Naive thymus-derived CD4-positive, alpha-beta T cell (primary cell): Measurements from ENCODE around the gene PIGN. TPM values are rescaled to one million over a fixed set of nuclear protein-coding genes. Genes with fewer than 3 reads are reported as not detected.

Source experiments
- ATAC-seq: fragments of 150-1000 bp; cut with Tn5 transposase; 2 replicates; pipeline ENCODE4 v1.10.0; 2021; ENCODE audit warnings: mild to moderate bottlenecking, moderate library complexity
- CTCF ChIA-PET: fragments of 350-600 bp; sonication (Branson Sonifier 250); formaldehyde crosslinking; loops from one replicate; lab custom pipeline; 2021; ENCODE audit warnings: antibody characterized with exemption; lab: Charles Lee
- POLR2A ChIA-PET: fragments of 350-600 bp; sonication (Branson Sonifier 250); formaldehyde crosslinking; loops from one replicate; lab custom pipeline; 2021; ENCODE audit warnings: antibody characterized with exemption, inconsistent platforms; lab: Charles Lee
- DNase-seq, 9 donors: peaks; one replicate each; pipeline versions ENCODE4 v3.0.0 to v3.0.0-alpha.2; 2020 to 2022; ENCODE audit warnings: mixed read lengths in 1 of 9
- H3K27ac ChIP-seq: one replicate; pipeline ENCODE4 v1.7.0; 2013; ENCODE audit warnings: mild to moderate bottlenecking, low read depth, low read length, moderate library complexity
- H3K27me3 ChIP-seq, 2 donors: one replicate each; pipeline ENCODE4 v1.7.0; 2013; ENCODE audit warnings: low read length in 2 of 2, mild to moderate bottlenecking in 2 of 2, moderate library complexity in 2 of 2; ENCODE audit not compliant: control insufficient read depth in 2 of 2, insufficient read depth in 2 of 2
- H3K36me3 ChIP-seq, 3 experiments: 1 replicate in 2 of 3; 2 replicates in 1 of 3; pipeline ENCODE4 v1.7.0; 2013; ENCODE audit warnings: low read length in 3 of 3, mild to moderate bottlenecking in 3 of 3, moderate library complexity in 1 of 3; ENCODE audit not compliant: insufficient read depth in 3 of 3, control insufficient read depth in 2 of 3
- H3K4me1 ChIP-seq, 2 donors: one replicate each; pipeline ENCODE4 v1.7.0; 2013; ENCODE audit warnings: low read length in 2 of 2, mild to moderate bottlenecking in 2 of 2, moderate library complexity in 1 of 2; ENCODE audit not compliant: control insufficient read depth in 2 of 2, insufficient read depth in 2 of 2
- H3K4me3 ChIP-seq: 2 replicates; pipeline ENCODE4 v1.7.0; 2013; ENCODE audit warnings: mild to moderate bottlenecking, low read length
- H3K9me3 ChIP-seq, 3 experiments: 1 replicate in 2 of 3; 2 replicates in 1 of 3; pipeline ENCODE4 v1.7.0; 2013; ENCODE audit warnings: low read length in 3 of 3; ENCODE audit not compliant: control insufficient read depth in 2 of 3
- H3K27ac Mint-ChIP-seq, 9 donors: one replicate each; pipeline ENCODE4 v1.8.0; 2020 to 2022; ENCODE audit warnings: mixed read lengths in 9 of 9, mild to moderate bottlenecking in 8 of 9, moderate library complexity in 5 of 9, inconsistent platforms in 2 of 9
- H3K27me3 Mint-ChIP-seq, 5 donors: one replicate each; pipeline ENCODE4 v1.8.0; 2021 to 2022; ENCODE audit warnings: mixed read lengths in 5 of 5, mild to moderate bottlenecking in 1 of 5
- H3K36me3 Mint-ChIP-seq, 5 donors: one replicate each; pipeline ENCODE4 v1.8.0; 2020 to 2022; ENCODE audit warnings: mixed read lengths in 5 of 5, mild to moderate bottlenecking in 3 of 5, inconsistent platforms in 1 of 5
- H3K4me1 Mint-ChIP-seq, 7 donors: one replicate each; pipeline ENCODE4 v1.8.0; 2020 to 2022; ENCODE audit warnings: mixed read lengths in 7 of 7, mild to moderate bottlenecking in 3 of 7, inconsistent platforms in 1 of 7
- H3K4me3 Mint-ChIP-seq, 10 donors: one replicate each; pipeline ENCODE4 v1.8.0; 2020 to 2022; ENCODE audit warnings: mild to moderate bottlenecking in 10 of 10, mixed read lengths in 10 of 10, moderate library complexity in 6 of 10, inconsistent platforms in 2 of 10
- H3K9me3 Mint-ChIP-seq, 11 donors: one replicate each; pipeline ENCODE4 v1.8.0; 2020 to 2022; ENCODE audit warnings: mixed read lengths in 11 of 11, mild to moderate bottlenecking in 4 of 11, inconsistent platforms in 1 of 11, moderate library complexity in 1 of 11
- intact Hi-C, 2 donors: fragments of 100-400 bp; cut with micrococcal nuclease; formaldehyde crosslinking; loops; one replicate each; pipeline ENCODE4 v1.15.1; 2023
- polyA plus RNA-seq, 2 donors: library from polyadenylated mRNA; unstranded; fragments of 300-500 nt; fragmentation: Illumina TruSeq; gene quantifications; one replicate each; pipeline ENCODE4 v1.2.3, GENCODE V29; 2021
- total RNA-seq, 6 experiments: library from RNA in 5 of 6; stranded (reverse) in 5 of 6; gene quantifications; 1 replicate in 5 of 6; 2 replicates in 1 of 6; pipeline ENCODE4 v1.2.3 and lab custom pipeline; 2021 to 2026

The PIGN gene
- total and polyA plus RNA-seq, 7 experiments from 2014 or later, result 15.5 to 29.8 (median 21.4) TPM

DNA sequence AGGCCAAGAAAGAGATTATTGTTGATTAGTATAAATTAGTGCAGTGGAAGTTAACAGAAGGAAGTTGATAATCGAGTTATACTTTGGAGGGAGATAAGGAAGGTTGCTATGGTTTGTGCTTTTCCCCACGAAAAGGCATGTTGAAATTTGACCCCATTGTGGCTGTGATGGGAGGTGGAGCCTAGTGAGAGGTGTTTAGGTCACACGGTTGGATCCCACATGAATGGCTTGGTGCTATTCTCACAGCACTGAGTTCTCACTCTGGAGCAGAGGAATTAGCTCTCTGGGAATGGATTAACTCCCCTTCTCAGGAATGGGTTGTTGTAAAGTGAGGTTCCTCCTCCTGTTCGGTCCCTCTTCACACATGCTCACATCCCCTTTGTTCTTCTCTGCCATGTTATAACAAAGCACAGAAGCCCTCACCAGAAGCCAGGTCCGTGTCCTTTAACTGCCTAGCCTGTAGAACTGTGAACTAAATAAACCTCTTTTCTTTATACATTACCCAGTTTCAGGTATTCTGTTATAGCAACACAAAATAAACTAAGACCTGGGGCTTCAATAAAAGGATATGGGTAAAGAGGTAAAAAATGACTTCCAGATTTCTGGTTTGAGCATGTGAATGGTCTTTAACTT lies 21.9 kb downstream of the PIGN start:
- no peak for DNase-seq
- no peak for ATAC-seq
- H3K36me3 ChIP-seq, result no peaks in the 10 kb centered on the region
- ChIA-PET CTCF (no interaction called here), POLR2A (no interaction called here)
- peaks cover 11 to 43% (median 35%) of the 10 kb centered on the region in 5 donors for H3K36me3 Mint-ChIP-seq
- H3K4me3 Mint-ChIP-seq, result no peak overlapping the region
- intact Hi-C loops, result no loop called here
- H3K27me3 ChIP-seq, result no peaks in the 10 kb centered on the region
- no peaks in the 10 kb centered on the region for H3K4me1 ChIP-seq
- no peak overlapping the region for H3K27ac Mint-ChIP-seq
- H3K4me3 ChIP-seq, result no peak overlapping the region
- peaks cover 0 to 16% (median 2%) of the 10 kb centered on the region in 11 donors for H3K9me3 Mint-ChIP-seq
- H3K27me3 Mint-ChIP-seq, result no peaks in the 10 kb centered on the region
- no peak overlapping the region for H3K27ac ChIP-seq
- peaks cover 0 to 15% (median 8%) of the 10 kb centered on the region in 7 donors for H3K4me1 Mint-ChIP-seq
- H3K9me3 ChIP-seq, result no peaks in the 10 kb centered on the region

DNA sequence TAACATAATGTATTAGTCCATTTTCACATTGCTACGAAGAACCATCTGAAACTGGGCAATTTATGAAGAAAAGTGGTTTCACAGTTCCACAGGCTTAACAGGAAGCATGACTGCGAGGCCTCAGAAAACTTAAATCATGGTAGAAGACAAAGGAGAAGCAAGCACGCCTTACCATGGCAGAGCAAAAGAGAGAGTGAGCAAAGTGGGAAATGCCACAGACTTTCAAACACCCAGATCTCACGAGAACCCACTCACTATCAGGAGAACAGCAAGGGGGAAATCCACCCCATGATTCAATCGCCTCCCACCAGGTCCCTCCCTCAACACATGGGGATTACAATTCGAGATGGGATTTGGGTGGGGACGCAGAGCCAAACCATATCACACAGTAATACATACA lies 22.5 kb downstream of the PIGN start:
- no peak for ATAC-seq
- Histone ChIP-seq H3K36me3 (peaks cover 0 to 4% (median 0%) of the 10 kb centered on the region in 3 experiments), H3K27ac (no peak overlapping the region), H3K4me3 (no peak overlapping the region), H3K9me3 (no peaks in the 10 kb centered on the region), H3K4me1 (no peaks in the 10 kb centered on the region), H3K27me3 (no peaks in the 10 kb centered on the region)
- Mint-ChIP-seq H3K9me3 (peaks cover 0 to 16% (median 2%) of the 10 kb centered on the region in 11 donors), H3K4me1 (peaks cover 0 to 15% (median 8%) of the 10 kb centered on the region in 7 donors), H3K27ac (no peak overlapping the region), H3K4me3 (no peak overlapping the region), H3K27me3 (no peaks in the 10 kb centered on the region), H3K36me3 (peaks cover 11 to 50% (median 37%) of the 10 kb centered on the region in 5 donors)
- intact Hi-C loops, result no loop called here
- ChIA-PET POLR2A (no interaction called here), CTCF (no interaction called here)
- DNase-seq, result no peak

DNA sequence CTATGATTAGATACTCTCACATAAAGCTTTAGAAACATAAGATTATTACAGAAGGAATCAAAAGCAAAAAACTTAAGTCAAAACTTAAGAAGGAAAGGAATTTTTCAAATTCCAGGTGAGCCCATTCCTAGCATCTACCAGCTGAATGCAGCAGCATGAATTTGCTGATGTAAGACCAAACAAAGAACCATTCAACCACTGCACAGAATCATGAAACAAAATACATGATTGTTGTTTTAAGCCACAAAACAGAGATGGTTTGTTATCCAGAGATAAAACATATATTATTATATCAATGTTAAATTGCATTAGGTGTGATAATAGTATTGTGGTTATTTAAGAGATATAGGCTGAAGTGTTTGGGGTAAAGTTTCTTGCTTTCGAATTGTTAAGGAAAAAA lies 29.0 kb downstream of the PIGN start:
- peaks cover 3 to 43% (median 22%) of the 10 kb centered on the region in 5 donors for H3K36me3 Mint-ChIP-seq
- H3K9me3 Mint-ChIP-seq, result peaks cover 0 to 3% (median 0%) of the 10 kb centered on the region in 11 donors
- no peaks in the 10 kb centered on the region for H3K27me3 Mint-ChIP-seq
- H3K4me3 Mint-ChIP-seq, result no peak overlapping the region
- DNase-seq, result no peak
- no peaks in the 10 kb centered on the region for H3K27me3 ChIP-seq
- H3K4me1 Mint-ChIP-seq, result peaks cover 0 to 2% (median 0%) of the 10 kb centered on the region in 7 donors
- intact Hi-C loops, result no loop called here
- no peak overlapping the region for H3K27ac Mint-ChIP-seq
- no peaks in the 10 kb centered on the region for H3K4me1 ChIP-seq
- no peak for ATAC-seq
- H3K36me3 ChIP-seq, result peaks cover 0 to 5% (median 0%) of the 10 kb centered on the region in 3 experiments
- H3K27ac ChIP-seq, result no peak overlapping the region
- H3K4me3 ChIP-seq, result no peak overlapping the region
- H3K9me3 ChIP-seq, result no peaks in the 10 kb centered on the region
- CTCF ChIA-PET, result no interaction called here
- POLR2A ChIA-PET, result no interaction called here

DNA sequence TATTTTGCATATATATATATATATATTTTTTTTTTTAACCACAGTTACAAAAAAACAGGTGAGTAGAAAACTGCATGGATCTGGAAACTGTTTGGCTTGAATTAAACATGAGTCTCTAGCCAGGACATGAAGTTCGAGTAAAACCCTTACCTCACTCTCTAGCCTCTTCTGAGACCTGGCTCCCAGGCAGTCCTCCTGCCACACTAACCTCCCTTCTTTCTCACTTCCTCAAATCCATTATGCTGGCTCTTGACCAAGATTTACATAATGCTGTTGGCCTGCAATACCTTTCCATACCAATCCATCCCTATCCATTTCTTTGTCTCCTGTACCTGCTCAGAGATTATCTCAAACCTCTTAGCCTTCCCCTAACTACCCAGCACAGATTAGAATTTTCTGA lies 34.0 kb downstream of the PIGN start:
- POLR2A ChIA-PET, result no interaction called here
- Histone ChIP-seq H3K4me3 (no peak overlapping the region), H3K27ac (no peak overlapping the region), H3K27me3 (no peaks in the 10 kb centered on the region), H3K36me3 (no peaks in the 10 kb centered on the region), H3K9me3 (no peaks in the 10 kb centered on the region), H3K4me1 (no peaks in the 10 kb centered on the region)
- intact Hi-C loops, result no loop called here
- H3K4me1 Mint-ChIP-seq, result peaks cover 0 to 6% (median 0%) of the 10 kb centered on the region in 7 donors
- peaks cover 5 to 32% (median 20%) of the 10 kb centered on the region in 5 donors for H3K36me3 Mint-ChIP-seq
- DNase-seq, result no peak
- no peak overlapping the region for H3K27ac Mint-ChIP-seq
- CTCF ChIA-PET, result no interaction called here
- H3K4me3 Mint-ChIP-seq, result no peak overlapping the region
- H3K9me3 Mint-ChIP-seq, result peaks cover 0 to 2% (median 0%) of the 10 kb centered on the region in 11 donors
- ATAC-seq, result no peak
- no peaks in the 10 kb centered on the region for H3K27me3 Mint-ChIP-seq

DNA sequence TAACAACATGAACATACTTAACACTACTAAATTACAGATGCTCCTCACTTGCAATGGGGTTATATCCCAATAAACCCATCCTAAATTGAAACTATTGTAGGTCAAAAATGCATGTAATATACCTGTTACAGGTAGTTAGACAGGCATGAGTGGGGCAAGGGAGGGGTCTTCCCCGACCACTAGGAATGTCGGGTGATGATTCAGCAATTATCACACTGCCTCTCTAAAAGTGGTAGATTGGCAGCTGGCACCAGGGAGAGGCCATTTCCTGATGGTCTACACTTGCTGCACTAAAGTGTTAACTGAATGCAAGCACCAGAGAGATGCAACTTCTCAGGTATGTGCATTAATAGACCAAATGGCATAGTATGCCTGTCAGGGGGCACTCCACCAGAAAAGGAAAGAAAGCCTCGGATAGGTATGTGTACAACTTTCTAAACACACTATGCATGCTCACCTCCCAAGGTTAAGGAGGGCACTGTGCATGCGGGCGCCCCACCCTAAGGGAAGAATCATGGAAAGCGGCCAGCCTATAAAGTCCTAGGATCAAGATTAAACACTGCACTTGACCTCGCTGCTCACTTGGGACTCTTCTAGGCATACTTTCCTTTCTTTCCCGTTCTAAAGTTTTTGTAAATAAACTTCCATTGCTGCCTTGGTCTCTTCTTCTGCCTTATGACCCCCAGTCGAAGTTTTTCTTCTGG lies 35.6 kb downstream of the PIGN start:
- CTCF ChIA-PET, result no interaction called here
- Mint-ChIP-seq H3K9me3 (peaks cover 0 to 2% (median 0%) of the 10 kb centered on the region in 11 donors), H3K4me3 (no peak overlapping the region), H3K27me3 (no peaks in the 10 kb centered on the region), H3K27ac (no peak overlapping the region), H3K36me3 (peaks cover 3 to 30% (median 15%) of the 10 kb centered on the region in 5 donors), H3K4me1 (peaks cover 0 to 6% (median 0%) of the 10 kb centered on the region in 7 donors)
- DNase-seq, result no peak
- ATAC-seq, result no peak
- Histone ChIP-seq H3K27me3 (no peaks in the 10 kb centered on the region), H3K9me3 (no peaks in the 10 kb centered on the region), H3K4me1 (no peaks in the 10 kb centered on the region), H3K27ac (no peak overlapping the region), H3K4me3 (no peak overlapping the region), H3K36me3 (no peaks in the 10 kb centered on the region)
- POLR2A ChIA-PET, result no interaction called here
- intact Hi-C loops, result no loop called here

DNA sequence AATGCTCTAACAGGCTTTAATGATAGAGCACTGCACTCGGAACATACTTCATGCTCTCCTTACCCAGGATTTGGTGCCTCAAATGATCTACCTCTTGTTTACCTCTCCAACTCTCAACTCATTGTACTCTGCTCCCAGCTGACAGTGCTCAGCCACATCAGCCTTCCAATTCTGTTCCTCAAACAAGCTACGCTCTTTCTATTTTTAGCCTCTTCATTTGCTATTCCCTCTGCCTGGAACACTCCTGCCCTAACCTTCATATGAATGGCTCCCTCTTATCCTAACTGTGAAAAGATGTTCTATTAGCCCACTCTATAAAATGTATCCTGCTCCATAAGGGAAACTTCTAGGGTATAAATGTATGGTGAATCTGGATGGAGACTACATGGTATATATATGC lies 42.5 kb downstream of the PIGN start:
- Histone ChIP-seq H3K4me3 (no peak overlapping the region), H3K36me3 (peaks cover 0 to 8% (median 0%) of the 10 kb centered on the region in 3 experiments), H3K27ac (no peak overlapping the region), H3K9me3 (no peaks in the 10 kb centered on the region), H3K4me1 (no peaks in the 10 kb centered on the region), H3K27me3 (no peaks in the 10 kb centered on the region)
- no peak for ATAC-seq
- CTCF ChIA-PET, result interaction anchor here (1.2 kb wide), 1 partner anchor 14 kb away, joined by 7 read pairs; no protein-coding TSS in a partner anchor
- H3K4me1 Mint-ChIP-seq, result no peaks in the 10 kb centered on the region
- no peak for DNase-seq
- intact Hi-C loops, result no loop called here
- H3K27me3 Mint-ChIP-seq, result no peaks in the 10 kb centered on the region
- POLR2A ChIA-PET, result no interaction called here
- no peak overlapping the region for H3K4me3 Mint-ChIP-seq
- no peak overlapping the region for H3K27ac Mint-ChIP-seq
- H3K9me3 Mint-ChIP-seq, result no peaks in the 10 kb centered on the region
- peaks cover 0 to 21% (median 6%) of the 10 kb centered on the region in 5 donors for H3K36me3 Mint-ChIP-seq
